H9 (cell line): ENCODE results near the gene PIAS4. TPM values are rescaled to one million over a fixed set of nuclear protein-coding genes. Genes with fewer than 3 reads are reported as not detected.

Experiments
- DNase-seq: peaks from one replicate; pipeline ENCODE4 v3.0.0-alpha.2; 2017
- H2AFZ ChIP-seq: one replicate; pipeline ENCODE4 v1.6.1; 2013; ENCODE audit warnings: mild to moderate bottlenecking, low read length, control low read depth, moderate library complexity
- H2AK5ac ChIP-seq: 2 replicates; pipeline ENCODE4 v1.6.1; 2013; ENCODE audit warnings: low read length, control low read depth, mixed read lengths; ENCODE audit not compliant: insufficient read length
- H2BK120ac ChIP-seq: one replicate; pipeline ENCODE4 v1.6.1; 2013; ENCODE audit warnings: low read depth, mild to moderate bottlenecking, low read length, control low read depth, inconsistent platforms; ENCODE audit not compliant: poor library complexity, severe bottlenecking
- H2BK12ac ChIP-seq: 2 replicates; pipeline ENCODE4 v1.6.1; 2013; ENCODE audit warnings: low read length, control low read depth, mixed read lengths, low read depth; ENCODE audit not compliant: insufficient read length
- H2BK15ac ChIP-seq: 2 replicates; pipeline ENCODE4 v1.6.1; 2013; ENCODE audit warnings: low read depth, low read length, control low read depth
- H2BK20ac ChIP-seq: one replicate; pipeline ENCODE4 v1.6.1; 2013; ENCODE audit warnings: low read depth, mild to moderate bottlenecking, low read length, control low read depth, inconsistent platforms; ENCODE audit not compliant: poor library complexity, severe bottlenecking
- H2BK5ac ChIP-seq: 2 replicates; pipeline ENCODE4 v1.6.1; 2013; ENCODE audit warnings: low read length, control low read depth, mixed read lengths; ENCODE audit not compliant: insufficient read length
- H3K14ac ChIP-seq: 2 replicates; pipeline ENCODE4 v1.6.1; 2013; ENCODE audit warnings: low read length, control low read depth; ENCODE audit not compliant: insufficient read depth
- H3K18ac ChIP-seq: 2 replicates; pipeline ENCODE4 v1.6.1; 2013; ENCODE audit warnings: low read depth, mild to moderate bottlenecking, mixed read lengths, low read length, control low read depth; ENCODE audit not compliant: insufficient read length
- H3K23ac ChIP-seq: 2 replicates; pipeline ENCODE4 v1.6.1; 2013; ENCODE audit warnings: low read length, control low read depth, mixed read lengths, low read depth; ENCODE audit not compliant: insufficient read length
- H3K23me2 ChIP-seq: 2 replicates; pipeline ENCODE4 v1.6.1; 2013; ENCODE audit warnings: low read depth, mild to moderate bottlenecking, mixed read lengths, low read length, control low read depth; ENCODE audit not compliant: insufficient read length, poor library complexity, severe bottlenecking
- H3K27ac ChIP-seq: 2 replicates; pipeline ENCODE4 v1.5.1; 2013; ENCODE audit warnings: low read length, control low read depth, mixed read lengths, low read depth; ENCODE audit not compliant: insufficient read length
- H3K27me3 ChIP-seq: 2 replicates; pipeline ENCODE4 v1.6.1; 2013; ENCODE audit warnings: low read length, control low read depth, inconsistent platforms; ENCODE audit not compliant: insufficient read depth
- H3K4ac ChIP-seq: 2 replicates; pipeline ENCODE4 v1.6.1; 2013; ENCODE audit warnings: low read depth, mild to moderate bottlenecking, control low read depth, inconsistent platforms, low read length, moderate library complexity
- H3K4me1 ChIP-seq: 2 replicates; pipeline ENCODE4 v1.6.1; 2013; ENCODE audit warnings: low read length, control low read depth, inconsistent platforms; ENCODE audit not compliant: insufficient read depth
- H3K4me2 ChIP-seq: 2 replicates; pipeline ENCODE4 v1.6.1; 2013; ENCODE audit warnings: low read length, control low read depth, mixed read lengths; ENCODE audit not compliant: insufficient read length, insufficient read depth
- H3K56ac ChIP-seq: 2 replicates; pipeline ENCODE4 v1.6.1; 2013; ENCODE audit warnings: low read depth, mild to moderate bottlenecking, mixed read lengths, low read length, control low read depth; ENCODE audit not compliant: insufficient read length
- H3K79me1 ChIP-seq: 2 replicates; pipeline ENCODE4 v1.6.1; 2013; ENCODE audit warnings: low read depth, mild to moderate bottlenecking, moderate library complexity, low read length, control low read depth, inconsistent platforms; ENCODE audit not compliant: insufficient read depth, poor library complexity, severe bottlenecking
- H3K79me2 ChIP-seq: 2 replicates; pipeline ENCODE4 v1.6.1; 2013; ENCODE audit warnings: low read length, control low read depth, inconsistent platforms; ENCODE audit not compliant: insufficient read depth
- H3K9ac ChIP-seq: 2 replicates; pipeline ENCODE4 v1.6.1; 2013; ENCODE audit warnings: low read length, control low read depth, mixed read lengths; ENCODE audit not compliant: insufficient read length; ENCODE audit errors: extremely low read depth
- H3K9me3 ChIP-seq: one replicate; pipeline ENCODE4 v1.6.1; 2013; ENCODE audit warnings: low read depth, low read length, inconsistent platforms; ENCODE audit not compliant: control insufficient read depth
- H3T11ph ChIP-seq: one replicate; pipeline ENCODE4 v1.6.1; 2013; ENCODE audit warnings: mild to moderate bottlenecking, low read length, control low read depth, inconsistent platforms
- H4K20me1 ChIP-seq: one replicate; pipeline ENCODE4 v1.6.1; 2013; ENCODE audit not compliant: control insufficient read depth, insufficient read length, insufficient read depth
- H4K5ac ChIP-seq: 2 replicates; pipeline ENCODE4 v1.6.1; 2013; ENCODE audit warnings: low read depth, mild to moderate bottlenecking, mixed read lengths, low read length, control low read depth; ENCODE audit not compliant: insufficient read length
- H4K8ac ChIP-seq: replicated peaks from 2 replicates; pipeline ENCODE4 v1.6.1; 2013; ENCODE audit warnings: low read length, control low read depth, mixed read lengths, low read depth; ENCODE audit not compliant: insufficient read length
- H4K91ac ChIP-seq: 2 replicates; pipeline ENCODE4 v1.6.1; 2013; ENCODE audit warnings: low read depth, mild to moderate bottlenecking, moderate library complexity, mixed read lengths, low read length, control low read depth; ENCODE audit not compliant: insufficient read length
- H3K27ac Mint-ChIP-seq, 3 experiments: 2 replicates in 2 of 3; 3 replicates in 1 of 3; pipeline ENCODE4 v1.8.0; 2020 to 2021; ENCODE audit warnings: mixed read lengths in 3 of 3, mild to moderate bottlenecking in 1 of 3, moderate library complexity in 1 of 3
- H3K27me3 Mint-ChIP-seq: 2 replicates; pipeline ENCODE4 v1.8.0; 2021; ENCODE audit warnings: low read depth, mild to moderate bottlenecking, moderate library complexity, mixed read lengths
- H3K36me3 Mint-ChIP-seq, 3 experiments: 2 replicates in 2 of 3; 3 replicates in 1 of 3; pipeline ENCODE4 v1.8.0; 2020 to 2021; ENCODE audit warnings: low read depth in 3 of 3, mixed read lengths in 3 of 3; ENCODE audit not compliant: insufficient read depth in 1 of 3
- H3K4me1 Mint-ChIP-seq, 2 experiments: 2 replicates each; pipeline ENCODE4 v1.8.0; 2020; ENCODE audit warnings: mixed read lengths in 2 of 2
- H3K4me3 Mint-ChIP-seq, 2 experiments: 2 replicates in 1 of 2; 3 replicates in 1 of 2; pipeline ENCODE4 v1.8.0; 2020 to 2021; ENCODE audit warnings: mild to moderate bottlenecking in 2 of 2, mixed read lengths in 2 of 2, moderate library complexity in 1 of 2
- H3K9me3 Mint-ChIP-seq, 2 experiments: 2 replicates in 1 of 2; 3 replicates in 1 of 2; pipeline ENCODE4 v1.8.0; 2020; ENCODE audit warnings: mild to moderate bottlenecking in 2 of 2, mixed read lengths in 2 of 2, moderate library complexity in 1 of 2
- CTCF ChIP-seq: fragments of 200-600 bp; sonication (generic); conservative IDR thresholded peaks from 3 replicates; pipeline ENCODE4 v1.8.0; 2021; ENCODE audit warnings: antibody characterized with exemption, mild to moderate bottlenecking
- WGBS: extraction: QIAGEN DNeasy Blood & Tissue Kit; methylation state at CpG from one replicate; pipeline ENCODE4 v1.1.7; 2013; ENCODE audit warnings: missing lambda C conversion rate, low lambda C conversion rate, mixed read lengths; ENCODE audit not compliant: insufficient read length; ENCODE audit errors: extremely low coverage; 5-methylcytosine and 5-hydroxymethylcytosine counted together
- total RNA-seq: library from RNA; stranded (reverse); gene quantifications from 2 replicates; pipeline ENCODE4 v1.2.1, GENCODE V29; 2021

PIAS4 gene
- total RNA-seq, 1 experiment from 2014 or later, result 52.0 TPM

- H3K9ac ChIP-seq, result no peak overlapping the region
- no peak overlapping the region for H3K14ac ChIP-seq
- H3K9me3 ChIP-seq, result peaks cover 8% of the 10 kb centered on the region
- no peak overlapping the region for H3K56ac ChIP-seq
- H3K79me1 ChIP-seq, result no peaks in the 10 kb centered on the region
- Mint-ChIP-seq H3K4me3 (no peak overlapping the region), H3K9me3 (no peaks in the 10 kb centered on the region), H3K36me3 (peaks cover 6 to 28% (median 25%) of the 10 kb centered on the region in 3 experiments; a peak in 6 of 7 replicates), H3K4me1 (no peaks in the 10 kb centered on the region), H3K27me3 (no peaks in the 10 kb centered on the region), H3K27ac (no peak overlapping the region)
- H3K23me2 ChIP-seq, result no peaks in the 10 kb centered on the region
- H3K79me2 ChIP-seq, result no peaks in the 10 kb centered on the region
- no peak overlapping the region for H3K23ac ChIP-seq
- H2BK5ac ChIP-seq, result no peak overlapping the region
- no peaks in the 10 kb centered on the region for H3K4me1 ChIP-seq
- H2AK5ac ChIP-seq, result no peak overlapping the region
- H2AFZ ChIP-seq, result no peak overlapping the region
- no peak overlapping the region for H2BK120ac ChIP-seq
- H4K20me1 ChIP-seq, result no peaks in the 10 kb centered on the region
- no peak overlapping the region for H3K4ac ChIP-seq
- H4K91ac ChIP-seq, result no peak overlapping the region
- H3K27me3 ChIP-seq, result no peaks in the 10 kb centered on the region
- H3K18ac ChIP-seq, result no peak overlapping the region
- H3K4me2 ChIP-seq, result no peak overlapping the region
- no peak overlapping the region for H2BK12ac ChIP-seq
- no CpG with 5 or more reads among the region's 63 CpGs for WGBS
- H4K5ac ChIP-seq, result no peak overlapping the region
- no peak for TF ChIP-seq CTCF
- no peak overlapping the region for H4K8ac ChIP-seq
- no peak overlapping the region for H3T11ph ChIP-seq
- DNase-seq, result no peak
- no peak overlapping the region for H3K27ac ChIP-seq
- no peak overlapping the region for H2BK20ac ChIP-seq
- H2BK15ac ChIP-seq, result no peak overlapping the region
Observed at GRCh38 chr19:4033028-4033956, 25.8 kb downstream of the PIAS4 start.
